Suprapubic skin (tissue), 4 donors: ENCODE measurements around the gene BRME1. TPM values are rescaled to one million over a fixed set of nuclear protein-coding genes. Genes with fewer than 3 reads are reported as not detected.

Source experiments
- DNase-seq, 2 donors: peaks; one replicate each; pipeline ENCODE4 v3.0.0-alpha.2; 2019; ENCODE audit warnings: low spot score in 2 of 2
- H3K27ac ChIP-seq: fragments of 200-600 bp; sonication (generic); one replicate; pipeline ENCODE4 v1.5.1; 2019
- H3K27me3 ChIP-seq: fragments of 200-600 bp; sonication (generic); one replicate; pipeline ENCODE4 v1.5.1; 2019
- H3K36me3 ChIP-seq: fragments of 200-600 bp; sonication (generic); one replicate; pipeline ENCODE4 v1.5.1; 2019
- H3K4me1 ChIP-seq: fragments of 200-600 bp; sonication (generic); one replicate; pipeline ENCODE4 v1.5.1; 2019
- H3K4me3 ChIP-seq: fragments of 200-600 bp; sonication (generic); one replicate; pipeline ENCODE4 v1.5.1; 2019; ENCODE audit warnings: mild to moderate bottlenecking
- H3K9me3 ChIP-seq: fragments of 200-600 bp; sonication (generic); one replicate; pipeline ENCODE4 v1.5.1; 2019
- EP300 ChIP-seq: sonication (generic); formaldehyde crosslinking; IDR thresholded peaks from one replicate; pipeline ENCODE4 v1.6.1; 2017; ENCODE audit warnings: antibody characterized with exemption
- POLR2A ChIP-seq, 2 donors: fragments of 450-650 bp; IDR thresholded peaks; one replicate each; pipeline ENCODE4 v1.6.1; 2017; ENCODE audit warnings: antibody characterized with exemption in 2 of 2, mild to moderate bottlenecking in 2 of 2, moderate library complexity in 2 of 2
- POLR2AphosphoS5 ChIP-seq, 3 donors: sonication (generic); formaldehyde crosslinking; IDR thresholded peaks; one replicate each; pipeline ENCODE4 v1.6.1; 2017; ENCODE audit warnings: antibody characterized with exemption in 3 of 3
- WGBS: methylation state at CpG from one replicate; pipeline ENCODE4 v1.1.5; 2018; 5-methylcytosine and 5-hydroxymethylcytosine counted together
- total RNA-seq, 4 donors: library from RNA; depleted of rRNA; stranded (reverse); fragments of >200 nt; gene quantifications; one replicate each; pipeline ENCODE4 v1.1.0, GENCODE V29; 2016
- TF ChIP-seq, protein P1 (sequence below), 2 donors: fragments of 200-600 bp in 1 of 2; fragments of 450-650 bp in 1 of 2; sonication (generic) in 1 of 2; IDR thresholded peaks; one replicate each; pipeline ENCODE4 v1.5.1; 2016 to 2019; ENCODE audit warnings: antibody characterized with exemption in 2 of 2, mild to moderate bottlenecking in 1 of 2, moderate library complexity in 1 of 2

BRME1 gene
- total RNA-seq, 4 donors from 2014 or later, result 7.6 to 23.0 (median 9.9) TPM

DNA sequence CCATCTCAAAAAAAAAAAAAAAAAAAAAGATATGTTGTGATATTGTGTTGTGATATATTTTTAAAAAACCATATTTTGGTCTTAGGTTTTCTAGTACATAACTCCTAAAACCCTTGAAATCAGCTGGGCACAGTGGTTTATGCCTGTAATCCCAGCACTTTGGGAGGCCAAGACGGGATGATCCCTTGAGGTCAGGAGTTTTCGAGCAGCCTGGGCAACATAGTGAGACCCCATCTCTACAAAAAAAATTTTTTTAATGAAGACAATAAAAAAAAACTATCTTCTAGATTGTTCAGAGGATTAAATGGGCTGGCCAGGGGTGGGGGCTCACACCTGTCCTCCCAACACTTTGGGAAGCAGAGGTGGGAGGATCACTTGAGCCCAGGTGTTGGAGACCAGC is 45.1 kb upstream of the BRME1 start:
- no peak for TF ChIP-seq EP300
- Histone ChIP-seq H3K36me3 (peaks cover 13% of the 10 kb centered on the region), H3K4me1 (peaks cover 22% of the 10 kb centered on the region), H3K27me3 (no peaks in the 10 kb centered on the region), H3K9me3 (no peaks in the 10 kb centered on the region), H3K4me3 (no peak overlapping the region), H3K27ac (no peak overlapping the region)
- WGBS, result 91% methylated on average over 2 of the region's 2 CpGs
- DNase-seq, result no peak

DNA sequence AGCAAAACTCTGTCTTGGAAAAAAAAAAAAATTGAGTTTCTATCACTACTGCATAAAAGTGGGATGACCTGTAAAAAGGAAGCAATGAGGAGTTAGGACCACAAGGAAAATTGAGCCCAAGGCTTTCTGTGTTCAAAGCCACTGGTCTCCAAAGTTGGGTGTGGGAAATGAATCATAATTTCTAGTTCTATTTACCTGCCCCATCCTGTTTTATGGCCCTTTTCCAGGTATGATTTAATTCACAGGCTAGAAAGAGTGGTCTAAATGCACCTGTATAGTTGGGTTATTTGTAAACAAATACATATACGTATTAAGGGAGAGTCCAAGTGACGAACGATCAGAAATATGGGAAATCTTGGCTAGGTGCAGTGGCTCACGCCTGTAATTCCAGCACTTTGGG is 40.5 kb upstream of the BRME1 start:
- no peaks in the 10 kb centered on the region for H3K36me3 ChIP-seq
- H3K27me3 ChIP-seq, result no peaks in the 10 kb centered on the region
- DNase-seq, result no peak
- TF ChIP-seq POLR2A (IDR thresholded peaks at IDR 0.05) (no peak), EP300 (no peak), POLR2AphosphoS5 (IDR thresholded peaks at IDR 0.05) (no peak)
- TF ChIP-seq, protein P1, sequence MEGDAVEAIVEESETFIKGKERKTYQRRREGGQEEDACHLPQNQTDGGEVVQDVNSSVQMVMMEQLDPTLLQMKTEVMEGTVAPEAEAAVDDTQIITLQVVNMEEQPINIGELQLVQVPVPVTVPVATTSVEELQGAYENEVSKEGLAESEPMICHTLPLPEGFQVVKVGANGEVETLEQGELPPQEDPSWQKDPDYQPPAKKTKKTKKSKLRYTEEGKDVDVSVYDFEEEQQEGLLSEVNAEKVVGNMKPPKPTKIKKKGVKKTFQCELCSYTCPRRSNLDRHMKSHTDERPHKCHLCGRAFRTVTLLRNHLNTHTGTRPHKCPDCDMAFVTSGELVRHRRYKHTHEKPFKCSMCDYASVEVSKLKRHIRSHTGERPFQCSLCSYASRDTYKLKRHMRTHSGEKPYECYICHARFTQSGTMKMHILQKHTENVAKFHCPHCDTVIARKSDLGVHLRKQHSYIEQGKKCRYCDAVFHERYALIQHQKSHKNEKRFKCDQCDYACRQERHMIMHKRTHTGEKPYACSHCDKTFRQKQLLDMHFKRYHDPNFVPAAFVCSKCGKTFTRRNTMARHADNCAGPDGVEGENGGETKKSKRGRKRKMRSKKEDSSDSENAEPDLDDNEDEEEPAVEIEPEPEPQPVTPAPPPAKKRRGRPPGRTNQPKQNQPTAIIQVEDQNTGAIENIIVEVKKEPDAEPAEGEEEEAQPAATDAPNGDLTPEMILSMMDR (IDR thresholded peaks at IDR 0.05), result no peak
- H3K9me3 ChIP-seq, result no peaks in the 10 kb centered on the region
- WGBS, result 79% methylated on average over 4 of the region's 4 CpGs
- H3K27ac ChIP-seq, result no peak overlapping the region
- H3K4me3 ChIP-seq, result no peak overlapping the region
- no peaks in the 10 kb centered on the region for H3K4me1 ChIP-seq

DNA sequence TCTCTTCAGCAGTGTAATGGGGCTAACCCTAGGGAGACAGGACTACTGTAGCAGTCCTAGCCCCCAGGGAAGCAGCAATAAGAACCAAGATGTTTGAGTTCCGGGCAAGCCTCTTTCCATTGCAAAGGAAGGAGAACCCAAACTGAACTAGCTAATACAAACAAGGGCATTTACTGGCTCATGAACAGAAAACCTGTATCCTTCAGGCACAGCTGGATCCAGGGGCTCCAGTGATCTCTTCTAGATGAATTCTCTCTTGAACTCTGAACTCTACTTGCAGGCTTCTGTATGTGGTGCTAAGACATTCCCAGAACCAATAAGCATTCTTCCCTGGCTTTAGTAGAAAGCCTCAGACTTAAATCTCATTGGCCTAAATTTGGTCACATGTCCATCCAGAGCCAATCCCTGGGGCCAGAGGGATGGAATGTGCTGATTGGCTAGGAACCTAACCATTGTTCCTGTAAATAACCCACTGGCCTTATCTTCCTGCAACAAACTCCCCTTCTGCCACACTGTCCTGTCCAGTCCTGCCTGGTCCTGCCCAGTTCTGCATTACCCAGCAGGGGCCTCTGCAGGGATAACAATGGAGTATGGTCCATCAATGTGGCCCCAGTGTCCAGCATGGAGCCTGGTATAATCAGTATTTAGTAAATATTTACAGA is 36.2 kb upstream of the BRME1 start:
- peaks cover 15% of the 10 kb centered on the region for H3K4me1 ChIP-seq
- TF ChIP-seq POLR2AphosphoS5 (IDR thresholded peaks at IDR 0.05) (no peak), POLR2A (IDR thresholded peaks at IDR 0.05) (no peak), EP300 (no peak)
- TF ChIP-seq, protein P1 (IDR thresholded peaks at IDR 0.05), result no peak
- no peak overlapping the region for H3K27ac ChIP-seq
- H3K36me3 ChIP-seq, result no peaks in the 10 kb centered on the region
- DNase-seq, result no peak
- no peaks in the 10 kb centered on the region for H3K9me3 ChIP-seq
- H3K27me3 ChIP-seq, result peaks cover 9% of the 10 kb centered on the region
- no peak overlapping the region for H3K4me3 ChIP-seq
- 100% methylated on average over 1 of the region's 1 CpG for WGBS

DNA sequence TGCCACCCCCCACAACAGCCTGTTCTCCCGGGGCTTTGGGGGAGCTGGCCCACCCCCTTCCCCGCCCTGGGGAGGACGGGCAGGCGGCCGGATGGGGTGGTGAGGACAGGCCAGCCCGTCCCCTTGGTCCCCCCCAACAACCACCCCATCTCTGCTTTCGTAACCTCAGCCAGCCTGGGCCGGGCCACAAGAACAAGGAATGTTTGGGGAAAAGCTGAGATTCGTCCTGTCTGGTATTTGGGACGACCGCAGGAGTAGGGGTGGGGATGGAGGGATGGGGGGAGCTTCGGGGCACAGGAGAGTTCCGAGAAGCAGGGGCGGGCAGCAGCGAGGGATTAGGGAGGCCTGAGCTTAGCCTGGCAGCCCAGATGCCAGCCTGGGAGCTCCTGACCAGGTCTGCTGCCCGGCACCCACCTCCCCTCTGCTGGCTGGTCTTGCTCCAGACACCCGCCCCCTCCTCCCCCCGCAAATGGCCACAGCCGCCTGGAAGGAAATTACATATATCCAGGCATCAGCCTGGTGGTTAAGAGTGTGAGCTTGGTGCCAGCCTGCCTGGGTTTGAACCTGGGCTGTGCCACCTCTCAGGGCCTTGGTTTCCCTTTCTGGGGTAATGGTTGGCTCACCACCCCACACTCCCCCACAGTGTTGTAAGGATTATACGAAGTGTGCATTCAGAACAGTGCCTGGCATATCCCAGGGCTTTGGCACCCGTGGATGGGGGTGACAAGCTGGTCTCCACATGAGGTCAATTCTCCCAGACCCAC is 32.6 kb upstream of the BRME1 start, which contains the start of gene PODNL1:
Gene PODNL1 (minus strand): TSS at position 117 of the 764 bp plus-strand sequence. CDS start 236 bp downstream, outside the sequence.
- Histone ChIP-seq H3K4me1 (peaks cover 15% of the 10 kb centered on the region), H3K4me3 (peak within 1 kb of the TSS; percentile 33), H3K9me3 (no peaks in the 10 kb centered on the region), H3K27me3 (peaks cover 9% of the 10 kb centered on the region), H3K36me3 (no peaks in the 10 kb centered on the region), H3K27ac (no peak within 1 kb of the TSS)
- WGBS, result 0% methylated on average over 1 of the region's 21 CpGs
- TF ChIP-seq POLR2AphosphoS5 (IDR thresholded peaks at IDR 0.05), result no peak
- TF ChIP-seq EP300, result no peak
- TF ChIP-seq, protein P1 (IDR thresholded peaks at IDR 0.05), result no peak
- no peak for TF ChIP-seq POLR2A (IDR thresholded peaks at IDR 0.05)
- no peak for DNase-seq

DNA sequence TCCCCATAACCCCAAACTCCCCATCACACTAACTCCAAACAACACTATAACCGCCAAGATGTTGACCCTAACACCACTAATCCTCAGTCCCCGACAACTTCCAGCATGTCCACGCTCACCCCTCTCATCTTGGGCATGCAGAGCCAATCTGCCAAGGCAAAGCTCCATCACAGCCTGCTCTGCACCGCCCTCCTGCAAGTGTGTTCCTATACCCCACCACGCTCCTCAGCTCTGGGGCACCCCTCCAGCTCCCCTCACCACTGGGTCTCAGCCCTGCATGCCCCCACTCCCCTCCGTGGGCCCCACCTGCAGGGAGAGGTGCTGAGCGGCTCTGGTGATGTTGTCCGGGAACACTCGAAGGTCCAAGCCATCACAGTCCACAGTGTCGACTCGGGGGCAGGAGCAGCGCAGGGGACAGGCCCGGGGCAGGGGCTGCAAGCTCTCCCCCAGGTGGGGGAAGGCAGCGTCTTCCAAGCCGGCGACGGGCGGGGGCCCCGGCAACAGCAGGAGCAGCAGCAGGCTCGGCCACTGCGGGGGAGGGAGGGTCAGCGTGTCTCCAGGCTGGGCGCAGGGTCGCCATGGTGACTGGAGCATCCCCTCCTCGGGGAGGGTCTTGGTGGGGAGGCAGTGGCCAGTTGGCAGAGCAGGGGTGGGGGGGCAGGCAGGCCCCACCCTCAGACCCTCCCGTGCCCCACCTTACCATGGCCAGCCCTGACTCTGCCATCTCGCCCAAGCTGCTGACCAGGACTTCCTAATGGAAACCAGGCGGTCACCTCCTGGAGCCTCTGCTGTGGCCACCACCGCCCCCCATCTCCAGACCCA is 31.8 kb upstream of the BRME1 start:
- no peaks in the 10 kb centered on the region for H3K36me3 ChIP-seq
- H3K4me3 ChIP-seq, result peak overlapping the region; percentile 33
- TF ChIP-seq, protein P1 (IDR thresholded peaks at IDR 0.05), result no peak
- WGBS, result 31% methylated on average over 9 of the region's 29 CpGs
- peaks cover 15% of the 10 kb centered on the region for H3K4me1 ChIP-seq
- no peak overlapping the region for H3K27ac ChIP-seq
- no peak for DNase-seq
- H3K27me3 ChIP-seq, result peaks cover 9% of the 10 kb centered on the region
- no peaks in the 10 kb centered on the region for H3K9me3 ChIP-seq
